Vagina (tissue), 2 donors: ENCODE data around the gene LRPPRC. TPM values are rescaled to one million over a fixed set of nuclear protein-coding genes. Genes with fewer than 3 reads are reported as not detected.

ENCODE experiments used
- DNase-seq, 2 donors: peaks; one replicate each; pipeline ENCODE4 v3.0.0-alpha.2; 2017; ENCODE audit errors: extremely low spot score in 2 of 2
- H3K27ac ChIP-seq: fragments of 200-600 bp; sonication (generic); one replicate; pipeline ENCODE4 v1.5.1; 2019
- H3K27me3 ChIP-seq: fragments of 200-600 bp; sonication (generic); one replicate; pipeline ENCODE4 v1.5.1; 2019
- H3K36me3 ChIP-seq, 2 donors: fragments of 200-600 bp; sonication (generic); one replicate each; pipeline ENCODE4 v1.5.1; 2017 to 2019
- H3K4me1 ChIP-seq: fragments of 200-600 bp; sonication (generic); one replicate; pipeline ENCODE4 v1.5.1; 2019
- H3K4me3 ChIP-seq, 2 donors: fragments of 200-600 bp; sonication (generic); 1 replicate in 1 of 2; 2 replicates in 1 of 2; pipeline ENCODE4 v1.5.1; 2016 to 2019
- H3K9me3 ChIP-seq: fragments of 200-600 bp; sonication (generic); one replicate; pipeline ENCODE4 v1.5.1; 2019
- POLR2A ChIP-seq, 2 donors: fragments of 450-650 bp; IDR thresholded peaks; one replicate each; pipeline ENCODE4 v1.6.1; 2017; ENCODE audit warnings: antibody characterized with exemption in 2 of 2, mild to moderate bottlenecking in 2 of 2, moderate library complexity in 2 of 2
- POLR2AphosphoS5 ChIP-seq, 2 donors: sonication (generic); formaldehyde crosslinking; IDR thresholded peaks; one replicate each; pipeline ENCODE4 v1.9.0; 2017; ENCODE audit warnings: antibody characterized with exemption in 2 of 2, mild to moderate bottlenecking in 2 of 2, low read depth in 1 of 2; ENCODE audit not compliant: insufficient read depth in 1 of 2
- intact Hi-C: fragments of 100-400 bp; cut with DNase I; formaldehyde crosslinking; loops from one replicate; pipeline ENCODE4 v1.15.1; 2023
- total RNA-seq: library from RNA; depleted of rRNA; stranded (reverse); fragments of >200 nt; gene quantifications from one replicate; pipeline ENCODE4 v1.2.3, GENCODE V29; 2016
- TF ChIP-seq, protein P1 (sequence below), 3 experiments: fragments of 450-650 bp in 2 of 3; fragments of 200-600 bp in 1 of 3; sonication (generic) in 1 of 3; IDR thresholded peaks; one replicate each; pipeline ENCODE4 v1.5.1; 2017 to 2019; ENCODE audit warnings: antibody characterized with exemption in 3 of 3, mild to moderate bottlenecking in 2 of 3, moderate library complexity in 2 of 3

Gene LRPPRC
- total RNA-seq, 1 donor from 2014 or later: 35.4 TPM

DNA sequence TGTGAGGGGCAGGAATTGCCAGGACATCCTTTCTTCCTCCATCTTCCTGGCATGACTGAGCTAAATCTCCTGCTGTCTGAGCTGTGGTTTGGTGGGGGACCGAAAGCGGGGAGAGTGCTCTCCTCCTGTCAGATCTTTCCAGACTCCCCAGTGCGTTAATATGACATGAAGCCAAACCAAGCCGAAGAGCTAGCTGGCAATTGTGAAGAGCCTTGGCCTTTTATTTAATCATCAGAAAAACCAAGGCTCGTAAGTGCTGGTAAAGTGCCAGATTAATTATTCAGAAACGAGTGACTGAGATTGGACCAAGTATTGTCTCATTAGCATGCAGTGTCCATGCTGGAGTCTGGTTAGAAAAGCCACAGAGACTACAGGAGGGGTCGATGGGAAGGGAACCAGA is 14.5 kb upstream of the LRPPRC start:
- Histone ChIP-seq H3K27me3 (no peaks in the 10 kb centered on the region), H3K4me3 (no peak overlapping the region), H3K27ac (no peak overlapping the region), H3K36me3 (no peaks in the 10 kb centered on the region), H3K9me3 (no peaks in the 10 kb centered on the region), H3K4me1 (no peaks in the 10 kb centered on the region)
- no peak for DNase-seq
- intact Hi-C loops: no loop called here
- TF ChIP-seq, protein P1, sequence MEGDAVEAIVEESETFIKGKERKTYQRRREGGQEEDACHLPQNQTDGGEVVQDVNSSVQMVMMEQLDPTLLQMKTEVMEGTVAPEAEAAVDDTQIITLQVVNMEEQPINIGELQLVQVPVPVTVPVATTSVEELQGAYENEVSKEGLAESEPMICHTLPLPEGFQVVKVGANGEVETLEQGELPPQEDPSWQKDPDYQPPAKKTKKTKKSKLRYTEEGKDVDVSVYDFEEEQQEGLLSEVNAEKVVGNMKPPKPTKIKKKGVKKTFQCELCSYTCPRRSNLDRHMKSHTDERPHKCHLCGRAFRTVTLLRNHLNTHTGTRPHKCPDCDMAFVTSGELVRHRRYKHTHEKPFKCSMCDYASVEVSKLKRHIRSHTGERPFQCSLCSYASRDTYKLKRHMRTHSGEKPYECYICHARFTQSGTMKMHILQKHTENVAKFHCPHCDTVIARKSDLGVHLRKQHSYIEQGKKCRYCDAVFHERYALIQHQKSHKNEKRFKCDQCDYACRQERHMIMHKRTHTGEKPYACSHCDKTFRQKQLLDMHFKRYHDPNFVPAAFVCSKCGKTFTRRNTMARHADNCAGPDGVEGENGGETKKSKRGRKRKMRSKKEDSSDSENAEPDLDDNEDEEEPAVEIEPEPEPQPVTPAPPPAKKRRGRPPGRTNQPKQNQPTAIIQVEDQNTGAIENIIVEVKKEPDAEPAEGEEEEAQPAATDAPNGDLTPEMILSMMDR (IDR thresholded peaks at IDR 0.05): no peak
- no peak for TF ChIP-seq POLR2AphosphoS5 (IDR thresholded peaks at IDR 0.05; ENCODE audit: insufficient read depth in 1 of 2, low read depth in 1 of 2)
- no peak for TF ChIP-seq POLR2A (IDR thresholded peaks at IDR 0.05)

DNA sequence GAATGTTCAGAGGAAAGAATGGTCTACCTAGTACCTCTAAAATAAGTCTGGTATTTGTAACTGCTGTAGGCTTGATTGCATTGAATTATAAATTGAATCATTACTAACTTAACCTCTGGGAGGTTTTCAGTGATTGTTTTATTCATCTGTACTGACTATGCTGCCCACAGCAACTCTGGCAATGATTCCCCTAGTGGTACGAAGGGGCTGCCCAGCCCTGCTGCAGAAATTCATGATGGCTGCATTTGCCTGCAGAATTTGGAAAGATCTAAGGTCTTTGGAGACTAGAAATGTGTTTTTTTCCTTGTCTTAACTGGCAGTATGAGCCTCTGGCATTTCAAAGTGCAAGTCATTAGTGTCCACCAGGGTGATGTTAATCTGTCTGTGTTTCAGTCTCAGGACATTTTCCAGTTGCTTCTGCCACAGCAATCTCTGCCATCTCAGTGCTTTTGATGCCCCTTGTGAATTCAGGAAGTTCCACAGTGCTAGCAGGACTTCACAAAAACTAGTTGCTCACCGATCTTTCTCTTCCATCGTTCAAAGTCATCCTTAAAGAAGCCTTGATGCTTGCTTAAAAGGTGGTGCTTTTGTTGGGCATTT is 13.4 kb upstream of the LRPPRC start:
- H3K27me3 ChIP-seq: no peaks in the 10 kb centered on the region
- intact Hi-C loops: no loop called here

DNA sequence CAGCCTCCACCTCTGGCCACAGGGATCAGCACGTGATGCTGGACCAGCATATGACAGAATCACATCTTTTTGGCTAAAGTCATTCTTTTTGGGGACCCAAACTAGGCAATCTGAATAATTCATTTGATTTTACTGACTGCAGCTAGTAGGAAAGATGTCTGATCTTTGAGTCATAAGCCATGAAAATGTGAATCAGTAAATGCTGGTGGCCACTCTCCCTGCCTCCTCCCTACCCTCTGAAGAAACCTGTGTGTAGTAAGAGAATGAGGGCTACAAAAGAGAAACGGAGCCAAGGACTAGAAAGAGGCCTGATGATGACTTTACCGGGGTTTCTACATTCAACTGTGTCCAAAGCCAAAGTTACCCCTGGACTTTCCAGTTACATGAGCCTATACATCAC is 10.1 kb upstream of the LRPPRC start:
- DNase-seq: no peak
- H3K4me1 ChIP-seq: no peaks in the 10 kb centered on the region
- H3K27ac ChIP-seq: no peak overlapping the region
- no peaks in the 10 kb centered on the region for H3K27me3 ChIP-seq
- H3K36me3 ChIP-seq: no peaks in the 10 kb centered on the region
- TF ChIP-seq, protein P1 (IDR thresholded peaks at IDR 0.05): no peak
- TF ChIP-seq POLR2AphosphoS5 (IDR thresholded peaks at IDR 0.05; ENCODE audit: insufficient read depth in 1 of 2, low read depth in 1 of 2): no peak
- TF ChIP-seq POLR2A (IDR thresholded peaks at IDR 0.05): no peak
- intact Hi-C loops: no loop called here
- H3K9me3 ChIP-seq: no peaks in the 10 kb centered on the region
- no peak overlapping the region for H3K4me3 ChIP-seq

More for the DNA sequence above, 13.4 kb upstream of the LRPPRC start:
- no peaks in the 10 kb centered on the region for H3K36me3 ChIP-seq
- TF ChIP-seq POLR2AphosphoS5 (IDR thresholded peaks at IDR 0.05; ENCODE audit: insufficient read depth in 1 of 2, low read depth in 1 of 2) (no peak), POLR2A (IDR thresholded peaks at IDR 0.05) (no peak)
- TF ChIP-seq, protein P1 (IDR thresholded peaks at IDR 0.05): no peak
- no peaks in the 10 kb centered on the region for H3K4me1 ChIP-seq
- no peak overlapping the region for H3K4me3 ChIP-seq
- no peaks in the 10 kb centered on the region for H3K9me3 ChIP-seq
- H3K27ac ChIP-seq: no peak overlapping the region
- DNase-seq: no peak

DNA sequence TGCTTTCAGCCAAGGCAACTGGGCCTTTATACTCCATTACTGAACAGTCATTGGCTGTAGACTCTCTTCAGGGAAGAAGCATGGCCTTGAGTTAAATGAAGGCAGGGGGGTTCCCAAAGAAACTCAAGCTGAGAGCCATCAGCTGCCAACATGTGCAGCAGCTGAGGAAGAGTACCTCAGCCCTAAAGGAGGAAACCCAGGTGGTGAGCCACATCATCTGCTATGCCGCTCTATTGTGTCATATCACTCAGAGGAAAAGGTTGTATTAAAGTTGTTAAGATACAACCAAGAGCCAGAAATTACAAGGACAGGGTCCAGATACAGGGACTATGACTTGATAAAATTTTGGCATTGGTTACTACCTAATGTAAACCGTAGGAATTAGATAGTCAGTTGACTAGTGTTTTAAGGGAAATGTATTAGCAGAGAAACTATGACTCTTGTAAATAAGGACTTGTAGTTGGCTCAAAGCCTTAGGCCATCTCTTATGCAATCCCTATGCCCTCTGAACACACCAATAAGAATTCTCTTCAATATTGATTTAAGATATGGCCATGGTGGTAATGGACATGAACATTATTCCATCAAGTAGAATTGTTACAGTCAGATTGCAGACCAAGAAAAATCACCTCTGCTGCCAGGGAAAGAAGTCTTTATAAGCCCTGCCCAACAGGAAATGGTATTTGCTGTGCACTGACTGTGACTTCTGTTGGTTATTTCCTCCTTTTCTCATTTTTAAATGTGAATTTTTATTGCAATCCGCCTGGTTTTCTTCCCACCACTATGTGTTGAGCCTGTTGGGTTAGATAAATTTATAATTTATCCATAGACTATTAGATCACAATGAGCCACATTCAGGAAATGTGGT is 9.2 kb upstream of the LRPPRC start:
- H3K27ac ChIP-seq: no peak overlapping the region
- no peaks in the 10 kb centered on the region for H3K4me1 ChIP-seq
- no peaks in the 10 kb centered on the region for H3K27me3 ChIP-seq
- no peaks in the 10 kb centered on the region for H3K36me3 ChIP-seq
- no peak for DNase-seq
- TF ChIP-seq POLR2A (IDR thresholded peaks at IDR 0.05): no peak
- no peak for TF ChIP-seq POLR2AphosphoS5 (IDR thresholded peaks at IDR 0.05; ENCODE audit: insufficient read depth in 1 of 2, low read depth in 1 of 2)
- TF ChIP-seq, protein P1 (IDR thresholded peaks at IDR 0.05): no peak
- H3K9me3 ChIP-seq: no peaks in the 10 kb centered on the region
- intact Hi-C loops: no loop called here
- H3K4me3 ChIP-seq: no peak overlapping the region

DNA sequence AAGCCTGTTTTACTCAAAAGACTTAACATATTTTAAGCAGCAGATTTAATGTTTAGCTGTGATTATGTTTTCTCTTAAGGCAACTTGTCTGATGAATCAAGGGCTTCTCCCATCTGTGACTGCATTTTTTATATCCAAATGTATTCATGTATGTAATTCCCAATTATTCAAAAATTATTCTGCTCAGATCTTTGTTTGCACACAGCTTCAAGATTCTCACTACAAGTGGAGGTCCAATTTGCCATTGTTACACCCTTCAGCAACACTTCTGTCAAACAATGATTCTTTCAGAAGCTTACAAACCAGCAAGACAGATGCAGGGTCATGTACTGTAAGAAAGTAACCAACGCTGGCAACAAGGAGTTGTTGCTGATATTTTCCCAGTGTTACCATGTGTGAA is 5.9 kb upstream of the LRPPRC start:
- no peak overlapping the region for H3K27ac ChIP-seq
- H3K4me3 ChIP-seq: no peak overlapping the region
- no peak for DNase-seq
- intact Hi-C loops: no loop called here
- no peaks in the 10 kb centered on the region for H3K9me3 ChIP-seq
- no peaks in the 10 kb centered on the region for H3K27me3 ChIP-seq
- H3K36me3 ChIP-seq: no peaks in the 10 kb centered on the region
- TF ChIP-seq POLR2AphosphoS5 (IDR thresholded peaks at IDR 0.05; ENCODE audit: insufficient read depth in 1 of 2, low read depth in 1 of 2): no peak
- TF ChIP-seq, protein P1 (IDR thresholded peaks at IDR 0.05): no peak
- no peak for TF ChIP-seq POLR2A (IDR thresholded peaks at IDR 0.05)
- H3K4me1 ChIP-seq: peaks cover 3% of the 10 kb centered on the region
